ENCODE data around the gene PLPP3. TPM values are rescaled to one million over a fixed set of nuclear protein-coding genes. Genes with fewer than 3 reads are reported as not detected.

The PLPP3 gene
- total RNA-seq, 1 donor from 2014 or later = 236 TPM

DNA sequence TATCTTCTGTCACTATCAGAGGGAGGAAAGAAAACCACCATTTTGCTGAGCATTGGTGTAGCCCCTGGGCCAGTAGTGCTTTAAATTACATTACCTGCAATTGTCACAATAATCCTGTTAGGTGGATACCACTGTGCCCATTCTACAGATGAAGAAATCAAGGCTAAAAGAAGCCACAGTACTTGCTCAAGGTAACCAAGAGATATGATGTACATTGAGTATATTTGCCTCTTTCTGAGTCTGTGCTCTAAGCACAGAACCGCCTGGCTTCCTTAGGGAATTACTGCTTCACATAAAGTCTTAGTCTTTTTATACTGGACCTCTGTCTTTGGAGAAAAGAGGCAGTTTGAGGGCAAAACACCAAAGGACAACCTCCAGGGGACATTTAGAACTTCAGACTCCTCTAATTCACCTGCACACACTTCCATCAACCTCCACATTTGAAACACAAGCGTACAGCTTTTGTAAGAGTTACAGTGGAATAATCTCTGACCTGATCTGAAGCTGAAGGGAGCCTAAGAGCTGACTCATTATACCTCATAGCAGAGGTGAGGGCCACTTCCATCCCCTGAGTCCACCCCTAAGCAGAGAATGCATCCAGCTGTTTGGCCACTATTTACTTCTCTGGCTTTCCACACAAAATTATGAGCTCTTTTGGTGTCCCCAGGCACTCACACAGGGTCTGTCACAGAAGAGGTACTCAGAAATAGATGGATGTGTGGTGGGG is 61.8 kb downstream of the PLPP3 start:
- Histone ChIP-seq H3K36me3 (peaks cover 0 to 32% of the 10 kb centered on the region in 2 donors), H3K4me3 (no peak overlapping the region), H3K9me3 (no peaks in the 10 kb centered on the region), H3K4me1 (peaks cover 84% of the 10 kb centered on the region), H3K27me3 (no peaks in the 10 kb centered on the region), H3K27ac (peak overlapping the region; percentile 26)
- no peak for DNase-seq (ENCODE audit: extremely low spot score in 2 of 2)
- intact Hi-C loops (cut with DNase I) = no loop called here
- TF ChIP-seq, protein P1, sequence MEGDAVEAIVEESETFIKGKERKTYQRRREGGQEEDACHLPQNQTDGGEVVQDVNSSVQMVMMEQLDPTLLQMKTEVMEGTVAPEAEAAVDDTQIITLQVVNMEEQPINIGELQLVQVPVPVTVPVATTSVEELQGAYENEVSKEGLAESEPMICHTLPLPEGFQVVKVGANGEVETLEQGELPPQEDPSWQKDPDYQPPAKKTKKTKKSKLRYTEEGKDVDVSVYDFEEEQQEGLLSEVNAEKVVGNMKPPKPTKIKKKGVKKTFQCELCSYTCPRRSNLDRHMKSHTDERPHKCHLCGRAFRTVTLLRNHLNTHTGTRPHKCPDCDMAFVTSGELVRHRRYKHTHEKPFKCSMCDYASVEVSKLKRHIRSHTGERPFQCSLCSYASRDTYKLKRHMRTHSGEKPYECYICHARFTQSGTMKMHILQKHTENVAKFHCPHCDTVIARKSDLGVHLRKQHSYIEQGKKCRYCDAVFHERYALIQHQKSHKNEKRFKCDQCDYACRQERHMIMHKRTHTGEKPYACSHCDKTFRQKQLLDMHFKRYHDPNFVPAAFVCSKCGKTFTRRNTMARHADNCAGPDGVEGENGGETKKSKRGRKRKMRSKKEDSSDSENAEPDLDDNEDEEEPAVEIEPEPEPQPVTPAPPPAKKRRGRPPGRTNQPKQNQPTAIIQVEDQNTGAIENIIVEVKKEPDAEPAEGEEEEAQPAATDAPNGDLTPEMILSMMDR (IDR thresholded peaks at IDR 0.05) = no peak
- TF ChIP-seq POLR2AphosphoS5 (IDR thresholded peaks at IDR 0.05; ENCODE audit: insufficient read depth in 1 of 2, low read depth in 1 of 2) (no peak), POLR2A (IDR thresholded peaks at IDR 0.05) (no peak)

- Histone ChIP-seq H3K4me1 (peaks cover 85% of the 10 kb centered on the region), H3K9me3 (no peaks in the 10 kb centered on the region), H3K36me3 (peaks cover 0 to 33% of the 10 kb centered on the region in 2 donors), H3K4me3 (no peak overlapping the region), H3K27me3 (no peaks in the 10 kb centered on the region), H3K27ac (peak overlapping the region; percentile 26)
- DNase-seq (ENCODE audit: extremely low spot score in 2 of 2) = no peak
- TF ChIP-seq POLR2A (IDR thresholded peaks at IDR 0.05) (no peak), POLR2AphosphoS5 (IDR thresholded peaks at IDR 0.05; ENCODE audit: insufficient read depth in 1 of 2, low read depth in 1 of 2) (peak in 1 of 2 donors; percentile 81)
- intact Hi-C loops (cut with DNase I) = no loop called here
Measured at GRCh38 chr1:56516539-56517252, 62.7 kb downstream of the PLPP3 start.

GRCh38 chr1:56515898-56516538 is 63.3 kb downstream of the PLPP3 start:
- TF ChIP-seq POLR2A (IDR thresholded peaks at IDR 0.05) (no peak), POLR2AphosphoS5 (IDR thresholded peaks at IDR 0.05; ENCODE audit: insufficient read depth in 1 of 2, low read depth in 1 of 2) (no peak)
- TF ChIP-seq, protein P1 (IDR thresholded peaks at IDR 0.05) = no peak
- DNase-seq (ENCODE audit: extremely low spot score in 2 of 2) = no peak
- no peaks in the 10 kb centered on the region for H3K27me3 ChIP-seq
- peaks cover 0 to 40% of the 10 kb centered on the region in 2 donors for H3K36me3 ChIP-seq
- H3K4me3 ChIP-seq = no peak overlapping the region
- H3K9me3 ChIP-seq = no peaks in the 10 kb centered on the region
- H3K27ac ChIP-seq = peak overlapping the region; percentile 26
- intact Hi-C loops (cut with DNase I) = no loop called here
- H3K4me1 ChIP-seq = peaks cover 85% of the 10 kb centered on the region

GRCh38 chr1:56512724-56513494 is 66.5 kb downstream of the PLPP3 start:
- peak in 1 of 2 donors; percentile 74 for TF ChIP-seq POLR2AphosphoS5 (IDR thresholded peaks at IDR 0.05; ENCODE audit: insufficient read depth in 1 of 2, low read depth in 1 of 2)
- no peak for TF ChIP-seq POLR2A (IDR thresholded peaks at IDR 0.05)
- H3K4me1 ChIP-seq = peaks cover 85% of the 10 kb centered on the region

DNA sequence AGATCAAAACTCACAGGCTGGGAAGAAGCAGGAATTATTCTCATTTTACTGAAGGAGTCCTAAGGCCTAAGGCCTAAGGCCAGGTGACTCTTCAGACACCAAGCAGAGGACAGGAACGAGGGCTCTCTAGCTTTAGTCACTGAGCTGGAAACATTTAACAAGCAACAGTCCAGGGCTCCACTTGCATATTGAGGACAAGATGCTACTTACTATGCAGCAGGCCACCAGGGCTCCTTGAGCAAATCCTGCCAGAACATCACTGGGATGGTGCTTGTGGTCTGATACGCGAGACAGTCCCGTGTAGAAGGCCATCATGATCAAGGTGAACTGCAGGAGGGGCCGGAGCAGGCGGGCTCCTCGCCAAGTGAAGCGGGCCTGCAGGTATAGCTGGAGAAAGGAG is 67.6 kb downstream of the PLPP3 start:
- intact Hi-C loops (cut with DNase I) = no loop called here
- H3K4me3 ChIP-seq = no peak overlapping the region
- peaks cover 0 to 37% of the 10 kb centered on the region in 2 donors for H3K36me3 ChIP-seq
- DNase-seq (ENCODE audit: extremely low spot score in 2 of 2) = no peak
- TF ChIP-seq POLR2AphosphoS5 (IDR thresholded peaks at IDR 0.05; ENCODE audit: insufficient read depth in 1 of 2, low read depth in 1 of 2) = no peak
- TF ChIP-seq POLR2A (IDR thresholded peaks at IDR 0.05) = no peak
- TF ChIP-seq, protein P1 (IDR thresholded peaks at IDR 0.05) = no peak
- H3K27ac ChIP-seq = peak overlapping the region; percentile 10
- peaks cover 85% of the 10 kb centered on the region for H3K4me1 ChIP-seq
- H3K27me3 ChIP-seq = no peaks in the 10 kb centered on the region
- H3K9me3 ChIP-seq = no peaks in the 10 kb centered on the region

More at GRCh38 chr1:56512724-56513494, 66.5 kb downstream of the PLPP3 start:
- Histone ChIP-seq H3K27ac (no peak overlapping the region), H3K36me3 (peaks cover 0 to 28% of the 10 kb centered on the region in 2 donors), H3K27me3 (no peaks in the 10 kb centered on the region), H3K4me3 (no peak overlapping the region), H3K9me3 (no peaks in the 10 kb centered on the region)
- intact Hi-C loops (cut with DNase I) = no loop called here
- DNase-seq (ENCODE audit: extremely low spot score in 2 of 2) = no peak
